8988T (cell line): ENCODE measurements around the gene C18orf54.
"Not testable (repeated sequence)": the region's sequence is repeated elsewhere in the genome, so short reads cannot be mapped to it uniquely, and the experiment has no call there.

ENCODE experiments used
- DNase-seq: peaks from one replicate; pipeline ENCODE4 v3.0.0; 2011

Gene C18orf54

DNA sequence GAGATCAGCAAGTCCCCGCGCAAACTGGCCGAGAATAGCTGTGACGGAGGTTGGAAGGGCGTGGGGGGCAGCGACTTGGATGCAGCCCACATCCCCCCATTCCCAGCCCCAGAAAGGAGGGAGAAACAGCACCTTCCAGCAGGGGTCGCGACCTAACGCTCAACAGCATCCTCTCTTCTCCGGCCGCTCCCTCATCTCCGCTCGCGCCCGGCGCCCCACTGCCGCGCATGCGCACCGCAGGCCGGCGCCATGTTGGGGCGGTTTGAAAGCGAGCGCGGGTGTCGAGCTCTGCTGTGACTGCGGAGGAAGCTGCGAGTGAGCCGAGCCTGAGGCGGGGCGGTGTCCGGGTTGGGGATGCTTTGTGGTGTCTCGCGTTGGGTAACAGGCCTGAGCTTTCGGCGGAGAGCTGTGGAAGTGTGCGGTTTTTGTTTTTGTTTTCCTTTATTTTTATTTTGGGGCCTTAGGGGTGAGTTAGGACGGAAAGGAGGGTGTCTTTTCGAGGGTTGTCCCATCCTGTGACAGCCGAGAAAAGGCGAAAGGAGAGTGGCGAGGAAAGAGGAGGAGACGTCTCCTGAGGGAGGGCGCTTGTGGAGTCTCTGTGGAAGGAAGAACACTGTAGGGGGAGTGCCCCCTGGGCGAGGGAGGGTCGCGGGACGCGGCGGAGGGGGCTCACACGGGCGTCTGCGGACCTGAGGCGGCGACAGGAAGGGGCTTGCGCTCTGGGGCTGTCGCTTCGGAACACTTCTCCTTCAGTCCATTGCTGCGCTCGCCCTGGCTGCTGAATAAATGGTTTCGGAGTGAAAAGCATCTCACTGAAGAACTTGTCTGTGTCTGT lies at the start of gene C18orf54, which contains the start of gene STARD6:
TSS of gene C18orf54 (plus strand) at position 247 of the 835 bp plus-strand sequence. CDS start 2,667 bp downstream, outside the sequence.
TSS of gene STARD6 (minus strand) at position 199 of the 835 bp plus-strand sequence. CDS start 3,285 bp downstream, outside the sequence.
- peak; percentile 33 for DNase-seq

- DNase-seq = not testable (repeated sequence)
Observed at GRCh38 chr18:54309564-54309963, 48.1 kb upstream of the C18orf54 start.

GRCh38 chr18:54316071-54316820 lies 41.5 kb upstream of the C18orf54 start:
- DNase-seq = no peak

- no peak for DNase-seq
Observed at GRCh38 chr18:54323561-54323960, 34.1 kb upstream of the C18orf54 start.

DNA sequence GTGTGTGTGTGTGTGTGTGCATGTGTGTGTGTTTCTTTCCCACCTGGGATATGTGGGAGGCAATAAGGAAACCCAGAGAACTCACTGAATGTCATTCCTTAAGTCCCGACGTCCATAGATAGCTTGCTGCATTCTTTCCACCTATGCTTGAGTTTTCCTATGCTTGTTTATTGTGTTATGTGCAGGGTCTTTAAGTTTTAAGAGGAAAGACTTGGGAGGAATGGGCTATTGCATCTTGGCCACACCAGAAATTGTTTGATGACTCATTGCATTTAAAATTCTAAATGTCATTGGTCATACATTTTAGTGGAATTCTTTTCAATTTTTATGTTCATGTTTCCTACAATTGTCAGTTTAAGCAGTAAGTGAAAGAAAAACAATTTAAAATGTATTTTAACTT lies 33.7 kb upstream of the C18orf54 start:
- DNase-seq = no peak

GRCh38 chr18:54327818-54328217 lies 29.9 kb upstream of the C18orf54 start:
- DNase-seq = no peak

- no peak for DNase-seq
Observed at GRCh38 chr18:54329787-54330186, 27.9 kb upstream of the C18orf54 start.

DNA sequence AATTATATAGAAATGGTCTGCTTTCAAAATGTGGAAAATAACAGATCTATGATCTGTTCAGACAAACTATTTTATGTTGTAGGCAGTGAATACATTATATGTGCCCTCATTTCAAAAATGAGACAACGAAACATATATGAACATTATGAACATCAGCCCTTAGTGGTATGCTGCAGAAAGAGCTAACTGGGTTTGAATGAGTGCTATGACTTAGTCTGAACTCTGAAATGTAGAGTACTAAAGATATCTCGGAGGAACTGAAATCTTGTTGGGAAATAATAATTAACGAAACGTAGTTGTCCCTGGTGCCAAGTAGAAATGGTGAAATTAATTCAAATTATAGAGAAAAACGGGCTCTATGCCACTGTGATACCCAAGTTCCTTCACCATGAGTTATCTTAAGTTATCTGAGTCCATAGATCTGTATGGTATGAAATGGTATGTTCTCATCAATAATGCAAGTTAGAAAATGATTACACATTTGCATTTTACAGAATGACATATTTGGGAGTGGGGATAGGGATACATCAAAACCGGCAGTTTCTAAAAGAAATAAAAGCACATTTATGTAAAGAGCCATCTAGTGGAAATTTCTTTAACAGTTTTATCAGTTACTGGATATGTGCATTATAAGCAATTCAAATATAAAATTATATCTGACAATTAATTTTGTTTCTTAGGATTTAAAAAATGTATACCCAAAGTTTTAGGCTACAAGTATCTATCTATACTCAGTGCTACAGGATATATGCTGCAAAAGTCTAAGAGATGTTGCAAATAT lies 26.7 kb upstream of the C18orf54 start:
- no peak for DNase-seq

- DNase-seq = no peak
Observed at GRCh38 chr18:54335638-54336173, 22.0 kb upstream of the C18orf54 start.

DNA sequence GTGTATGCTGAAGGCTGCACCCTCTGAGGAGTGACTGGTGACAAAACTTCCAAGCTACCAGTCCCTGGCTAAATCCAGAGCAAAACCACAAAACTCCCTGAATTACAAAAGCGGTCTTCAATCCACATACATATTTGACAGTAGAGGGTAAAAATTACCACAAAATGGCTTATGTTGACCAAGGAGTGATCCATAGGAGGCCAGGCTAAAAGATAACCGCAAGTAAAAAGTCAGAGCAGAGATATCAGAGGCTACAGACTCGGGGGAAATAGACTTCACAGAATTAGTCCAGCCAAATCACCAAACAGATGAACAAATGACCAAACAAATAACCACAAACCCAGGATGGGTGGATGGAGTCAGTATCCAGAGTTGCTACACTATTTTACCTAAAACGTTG lies 19.5 kb upstream of the C18orf54 start:
- DNase-seq = no peak

DNA sequence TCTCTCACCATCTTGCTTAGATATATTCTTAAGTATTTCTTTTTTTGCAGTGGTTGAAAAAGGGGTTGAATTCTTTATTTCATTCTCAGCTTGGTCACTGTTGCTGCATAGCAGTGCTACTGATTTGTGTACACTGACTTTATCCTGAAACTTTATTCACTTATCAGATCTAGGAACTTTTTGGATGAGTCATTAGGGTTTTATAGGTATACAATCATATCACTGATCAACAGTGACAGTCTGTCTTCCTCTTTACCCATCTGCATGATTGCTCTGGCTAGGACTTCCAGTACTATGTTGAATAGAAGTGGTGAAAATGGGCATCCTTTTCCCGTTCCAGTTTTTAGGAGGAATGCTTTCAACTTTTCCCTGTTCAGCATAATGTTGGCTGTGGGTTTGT lies 6.5 kb upstream of the C18orf54 start:
- no peak for DNase-seq

DNA sequence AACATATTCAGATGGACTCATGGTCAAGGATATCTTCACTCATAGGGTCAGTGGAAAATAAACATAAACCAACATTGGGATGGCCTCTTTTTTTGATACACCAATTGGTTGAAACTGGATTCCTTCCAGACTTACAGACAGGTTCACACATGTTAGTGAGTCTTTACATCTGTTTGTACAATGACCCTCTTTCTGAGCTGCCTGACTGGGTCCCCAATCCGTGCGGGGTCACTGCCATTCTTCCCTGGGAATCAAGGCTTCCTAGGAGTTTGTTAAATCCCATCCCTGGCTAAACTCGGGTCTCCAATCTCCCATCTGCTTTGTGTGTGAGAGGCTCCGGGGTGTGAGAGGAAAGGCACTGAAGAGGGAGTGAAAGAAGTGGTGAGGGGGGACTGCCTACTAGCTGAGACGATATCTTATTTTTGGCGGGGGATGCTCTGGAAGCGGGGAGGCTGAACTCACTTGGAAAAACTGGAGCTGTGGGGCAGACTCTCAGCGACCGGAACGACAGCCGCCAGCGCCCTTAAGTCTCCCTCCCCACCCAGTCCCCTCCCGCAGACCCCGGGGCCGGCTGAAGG lies 535 bp upstream of the C18orf54 start:
- DNase-seq = no peak

- DNase-seq = no peak
Observed at GRCh38 chr18:54358495-54359040, 862 bp downstream of the C18orf54 start.

DNA sequence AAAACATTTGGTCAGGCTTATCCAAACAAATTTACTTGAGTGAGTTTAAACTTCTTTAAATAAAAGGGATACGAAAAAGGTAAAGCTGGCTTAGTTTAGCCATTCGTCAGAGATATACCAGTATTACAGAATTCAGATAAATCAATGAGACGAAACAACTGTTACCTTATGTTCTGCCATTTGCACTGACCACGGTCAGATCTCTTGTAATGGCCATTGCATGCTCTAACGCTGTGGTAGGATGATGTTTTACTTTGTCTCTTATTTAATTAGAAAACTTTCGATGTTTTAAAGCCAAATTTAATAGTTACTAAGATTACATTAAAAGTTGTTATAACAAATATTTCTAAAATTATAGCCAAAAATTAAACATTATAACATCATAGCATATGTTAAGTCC lies 1.5 kb downstream of the C18orf54 start:
- no peak for DNase-seq

- no peak for DNase-seq
Observed at GRCh38 chr18:54360406-54360805, 2.7 kb downstream of the C18orf54 start.

DNA sequence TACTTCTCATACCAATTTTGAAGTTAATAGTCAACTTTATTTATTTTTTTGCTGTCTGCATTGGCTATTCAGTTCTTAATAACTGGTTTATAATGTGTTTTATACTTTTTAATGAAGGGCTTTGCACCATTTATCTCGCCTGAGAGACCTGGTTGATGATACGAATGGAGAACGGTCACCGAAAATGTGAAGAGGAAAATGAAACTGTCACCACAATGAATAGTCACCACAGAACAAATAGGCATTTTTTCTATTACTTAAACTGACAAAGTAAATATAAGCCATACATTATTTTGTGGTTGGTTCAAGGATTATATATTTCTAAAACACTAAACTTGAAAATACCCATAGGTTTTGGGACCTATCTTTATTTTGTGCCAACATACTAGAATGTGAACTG lies 20.4 kb downstream of the C18orf54 start:
- no peak for DNase-seq

DNA sequence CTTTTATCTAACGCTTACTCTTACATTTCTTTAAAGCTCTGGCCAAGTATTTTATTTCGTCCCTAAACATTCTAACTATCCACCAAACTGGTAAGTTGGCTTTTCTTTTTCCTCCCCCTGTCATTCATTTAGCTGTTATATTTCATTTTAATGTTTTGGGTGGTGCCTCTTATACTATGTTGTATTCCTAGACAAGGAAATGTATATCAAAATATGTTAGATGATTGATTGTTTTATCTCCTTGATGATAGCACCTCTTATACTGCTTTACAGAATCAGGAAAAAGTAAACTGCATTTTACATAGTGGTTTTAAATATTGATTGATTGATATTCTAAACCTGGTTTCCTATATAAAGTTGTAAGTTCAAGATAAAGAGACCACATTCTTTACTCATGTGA lies 23.9 kb downstream of the C18orf54 start:
- no peak for DNase-seq

- DNase-seq = no peak
Observed at GRCh38 chr18:54382076-54382475, 24.4 kb downstream of the C18orf54 start.

GRCh38 chr18:54382733-54383252 lies 25.1 kb downstream of the C18orf54 start:
- no peak for DNase-seq

GRCh38 chr18:54386043-54386442 lies 28.3 kb downstream of the C18orf54 start:
- DNase-seq = no peak

- DNase-seq = not testable (repeated sequence)
Observed at GRCh38 chr18:54386800-54387495, 29.2 kb downstream of the C18orf54 start.
